SK-N-SH treated with all-trans-retinoic acid at 6 μM for 48 hours (cell line): Measurements from ENCODE around the gene DCAF15.

Source experiments
- ARNTL ChIP-seq: fragments of 450-650 bp; formaldehyde crosslinking; IDR thresholded peaks from 2 replicates; pipeline ENCODE4 v1.5.0; 2020; ENCODE audit warnings: low read depth, mild to moderate bottlenecking, moderate library complexity, borderline replicate concordance
- RARB ChIP-seq: fragments of 250-450 bp; sonication (Bioruptor Pico); IDR thresholded peaks from 2 replicates; pipeline ENCODE4 v1.8.0; 2021; ENCODE audit warnings: mild to moderate bottlenecking, moderate library complexity
- ZC3H10 ChIP-seq: fragments of 250-450 bp; sonication (Bioruptor Pico); IDR thresholded peaks from 2 replicates; pipeline ENCODE4 v1.5.1; 2021; ENCODE audit warnings: mild to moderate bottlenecking, moderate library complexity
- ZFP30 ChIP-seq: fragments of 450-650 bp; formaldehyde crosslinking; IDR thresholded peaks from 2 replicates; pipeline ENCODE4 v1.5.0; 2022; ENCODE audit warnings: mild to moderate bottlenecking, moderate library complexity
- ZNF565 ChIP-seq: fragments of 450-650 bp; formaldehyde crosslinking; conservative IDR thresholded peaks from 2 replicates; pipeline ENCODE4 v1.5.0; 2020; ENCODE audit warnings: low read depth, mild to moderate bottlenecking, moderate library complexity
- TF ChIP-seq, protein P1 (sequence below): fragments of 250-450 bp; sonication (Bioruptor Pico); IDR thresholded peaks from 2 replicates; pipeline ENCODE4 v1.8.0; 2020; ENCODE audit warnings: mild to moderate bottlenecking, moderate library complexity, borderline replicate concordance
- TF ChIP-seq, protein P2 (sequence below): fragments of 250-450 bp; sonication (Bioruptor Pico); IDR thresholded peaks from 2 replicates; pipeline ENCODE4 v1.5.1; 2021; ENCODE audit warnings: mild to moderate bottlenecking, moderate library complexity

- TF ChIP-seq, protein P1, sequence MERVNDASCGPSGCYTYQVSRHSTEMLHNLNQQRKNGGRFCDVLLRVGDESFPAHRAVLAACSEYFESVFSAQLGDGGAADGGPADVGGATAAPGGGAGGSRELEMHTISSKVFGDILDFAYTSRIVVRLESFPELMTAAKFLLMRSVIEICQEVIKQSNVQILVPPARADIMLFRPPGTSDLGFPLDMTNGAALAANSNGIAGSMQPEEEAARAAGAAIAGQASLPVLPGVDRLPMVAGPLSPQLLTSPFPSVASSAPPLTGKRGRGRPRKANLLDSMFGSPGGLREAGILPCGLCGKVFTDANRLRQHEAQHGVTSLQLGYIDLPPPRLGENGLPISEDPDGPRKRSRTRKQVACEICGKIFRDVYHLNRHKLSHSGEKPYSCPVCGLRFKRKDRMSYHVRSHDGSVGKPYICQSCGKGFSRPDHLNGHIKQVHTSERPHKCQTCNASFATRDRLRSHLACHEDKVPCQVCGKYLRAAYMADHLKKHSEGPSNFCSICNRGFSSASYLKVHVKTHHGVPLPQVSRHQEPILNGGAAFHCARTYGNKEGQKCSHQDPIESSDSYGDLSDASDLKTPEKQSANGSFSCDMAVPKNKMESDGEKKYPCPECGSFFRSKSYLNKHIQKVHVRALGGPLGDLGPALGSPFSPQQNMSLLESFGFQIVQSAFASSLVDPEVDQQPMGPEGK (CRISPR knock-in tag), result no peak
- TF ChIP-seq RARB (no peak), ZC3H10 (no peak), ARNTL (CRISPR knock-in tag) (no peak), ZFP30 (no peak), ZNF565 (CRISPR knock-in tag) (no peak)
- TF ChIP-seq, protein P2, sequence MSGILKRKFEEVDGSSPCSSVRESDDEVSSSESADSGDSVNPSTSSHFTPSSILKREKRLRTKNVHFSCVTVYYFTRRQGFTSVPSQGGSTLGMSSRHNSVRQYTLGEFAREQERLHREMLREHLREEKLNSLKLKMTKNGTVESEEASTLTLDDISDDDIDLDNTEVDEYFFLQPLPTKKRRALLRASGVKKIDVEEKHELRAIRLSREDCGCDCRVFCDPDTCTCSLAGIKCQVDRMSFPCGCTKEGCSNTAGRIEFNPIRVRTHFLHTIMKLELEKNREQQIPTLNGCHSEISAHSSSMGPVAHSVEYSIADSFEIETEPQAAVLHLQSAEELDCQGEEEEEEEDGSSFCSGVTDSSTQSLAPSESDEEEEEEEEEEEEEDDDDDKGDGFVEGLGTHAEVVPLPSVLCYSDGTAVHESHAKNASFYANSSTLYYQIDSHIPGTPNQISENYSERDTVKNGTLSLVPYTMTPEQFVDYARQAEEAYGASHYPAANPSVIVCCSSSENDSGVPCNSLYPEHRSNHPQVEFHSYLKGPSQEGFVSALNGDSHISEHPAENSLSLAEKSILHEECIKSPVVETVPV (CRISPR knock-in tag), result no peak
These were observed 45.4 kb upstream of the DCAF15 start for GRCh38 chr19:13906910-13907309.
